NB4 (cell line): Measurements from ENCODE around the gene TBC1D14.

Experiments used
- DNase-seq: peaks from one replicate; pipeline ENCODE4 v3.0.0; 2010; ENCODE audit warnings: low read depth
- H3K4me3 ChIP-seq: one replicate; pipeline ENCODE4 v1.5.1; 2011; ENCODE audit warnings: mild to moderate bottlenecking, low read depth, low read length, moderate library complexity
- MAX ChIP-seq: IDR thresholded peaks from 2 replicates; pipeline ENCODE4 v1.6.1; 2011; ENCODE audit warnings: low read depth, low read length
- MYC ChIP-seq: IDR thresholded peaks from 2 replicates; pipeline ENCODE4 v1.6.1; 2011; ENCODE audit warnings: low read depth, low read length
- POLR2A ChIP-seq: IDR thresholded peaks from 2 replicates; pipeline ENCODE4 v1.6.1; 2011; ENCODE audit warnings: mild to moderate bottlenecking; ENCODE audit not compliant: insufficient read length; ENCODE audit errors: extremely low read depth
- TF ChIP-seq, protein P1 (sequence below): IDR thresholded peaks from one replicate; pipeline ENCODE4 v1.5.1; 2012; ENCODE audit warnings: low read depth, low read length

Gene TBC1D14

DNA sequence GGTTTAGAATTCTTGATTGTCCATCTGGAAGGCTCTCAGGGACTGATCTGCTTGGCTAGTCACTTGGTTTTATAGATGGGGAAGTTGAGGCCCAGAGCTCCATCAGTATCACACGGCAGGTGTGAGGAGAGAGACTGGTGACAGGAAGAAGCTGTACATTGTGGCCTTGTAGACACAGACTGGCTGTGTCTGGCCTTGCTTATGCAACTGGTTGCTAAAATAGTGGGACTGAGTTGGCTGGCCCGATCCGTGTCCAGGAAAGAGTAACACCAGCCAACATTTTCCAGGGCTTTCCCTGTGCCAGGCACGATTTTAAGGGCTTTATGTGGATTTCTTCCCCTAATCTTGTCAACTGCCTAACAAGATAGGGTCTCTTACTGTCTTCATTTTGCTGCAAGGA is 2.8 kb downstream of the TBC1D14 start:
- peak; percentile 54 for DNase-seq
- no peak for TF ChIP-seq POLR2A
- no peak for TF ChIP-seq MYC
- no peak for TF ChIP-seq MAX
- TF ChIP-seq, protein P1, sequence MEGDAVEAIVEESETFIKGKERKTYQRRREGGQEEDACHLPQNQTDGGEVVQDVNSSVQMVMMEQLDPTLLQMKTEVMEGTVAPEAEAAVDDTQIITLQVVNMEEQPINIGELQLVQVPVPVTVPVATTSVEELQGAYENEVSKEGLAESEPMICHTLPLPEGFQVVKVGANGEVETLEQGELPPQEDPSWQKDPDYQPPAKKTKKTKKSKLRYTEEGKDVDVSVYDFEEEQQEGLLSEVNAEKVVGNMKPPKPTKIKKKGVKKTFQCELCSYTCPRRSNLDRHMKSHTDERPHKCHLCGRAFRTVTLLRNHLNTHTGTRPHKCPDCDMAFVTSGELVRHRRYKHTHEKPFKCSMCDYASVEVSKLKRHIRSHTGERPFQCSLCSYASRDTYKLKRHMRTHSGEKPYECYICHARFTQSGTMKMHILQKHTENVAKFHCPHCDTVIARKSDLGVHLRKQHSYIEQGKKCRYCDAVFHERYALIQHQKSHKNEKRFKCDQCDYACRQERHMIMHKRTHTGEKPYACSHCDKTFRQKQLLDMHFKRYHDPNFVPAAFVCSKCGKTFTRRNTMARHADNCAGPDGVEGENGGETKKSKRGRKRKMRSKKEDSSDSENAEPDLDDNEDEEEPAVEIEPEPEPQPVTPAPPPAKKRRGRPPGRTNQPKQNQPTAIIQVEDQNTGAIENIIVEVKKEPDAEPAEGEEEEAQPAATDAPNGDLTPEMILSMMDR, result no peak
- no peak overlapping the region for H3K4me3 ChIP-seq

GRCh38 chr4:6913350-6913905 is 3.8 kb downstream of the TBC1D14 start:
- no peak overlapping the region for H3K4me3 ChIP-seq
- TF ChIP-seq MYC (no peak), POLR2A (no peak), MAX (no peak)
- TF ChIP-seq, protein P1, result no peak
- DNase-seq, result no peak

- no peak overlapping the region for H3K4me3 ChIP-seq
- DNase-seq, result no peak
- TF ChIP-seq MYC, result no peak
- TF ChIP-seq MAX, result no peak
Measured at GRCh38 chr4:6914448-6914847, 4.8 kb downstream of the TBC1D14 start.

DNA sequence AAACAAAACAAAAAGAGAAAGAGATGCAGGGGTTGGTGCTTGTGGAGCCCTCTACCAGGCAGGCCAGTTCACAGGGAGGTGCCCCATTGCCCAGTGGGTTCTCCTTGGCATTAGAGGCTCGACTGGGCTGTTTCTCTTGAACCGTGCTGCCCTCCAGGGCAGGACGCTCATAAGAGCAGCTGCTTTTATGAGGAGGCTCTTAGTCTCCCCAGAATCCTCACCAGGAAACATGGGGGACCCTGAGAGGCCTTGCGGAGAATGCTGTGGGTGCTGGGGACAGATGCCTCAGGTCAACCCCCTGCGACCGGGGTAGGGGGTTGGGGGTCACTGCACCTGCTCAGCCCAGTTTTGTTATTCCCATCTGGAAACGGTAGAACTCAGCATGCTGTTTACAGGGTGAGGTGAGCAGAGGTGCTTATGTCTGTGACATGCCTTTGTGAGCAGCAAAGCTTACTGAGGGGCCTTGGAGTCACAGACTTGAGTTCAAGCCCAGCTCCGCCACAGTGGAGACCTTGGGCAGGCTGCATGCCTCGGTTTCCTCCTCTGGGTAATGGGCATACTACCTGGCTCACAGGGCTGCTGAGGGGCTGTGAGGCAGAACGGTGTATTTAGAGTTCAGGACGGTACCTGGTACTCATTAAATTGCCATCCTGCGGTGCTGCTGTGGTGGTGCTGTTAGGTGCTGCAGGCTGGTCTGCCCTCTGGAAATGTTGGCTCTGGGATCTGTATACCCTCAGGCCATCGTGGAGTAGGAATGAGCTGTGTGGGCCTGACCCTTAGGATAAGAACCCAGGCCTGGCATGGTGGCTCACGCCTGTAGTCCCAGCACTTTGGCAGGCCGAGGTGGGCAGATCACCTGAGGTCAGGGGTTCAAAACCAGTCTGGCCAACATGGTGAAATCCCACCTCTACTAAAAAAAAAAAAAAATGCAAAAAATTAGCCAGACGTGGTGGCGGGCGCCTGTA is 5.7 kb downstream of the TBC1D14 start:
- no peak for TF ChIP-seq MAX
- no peak for TF ChIP-seq POLR2A
- TF ChIP-seq, protein P1, result no peak
- no peak for TF ChIP-seq MYC
- no peak for DNase-seq
- no peak overlapping the region for H3K4me3 ChIP-seq

DNA sequence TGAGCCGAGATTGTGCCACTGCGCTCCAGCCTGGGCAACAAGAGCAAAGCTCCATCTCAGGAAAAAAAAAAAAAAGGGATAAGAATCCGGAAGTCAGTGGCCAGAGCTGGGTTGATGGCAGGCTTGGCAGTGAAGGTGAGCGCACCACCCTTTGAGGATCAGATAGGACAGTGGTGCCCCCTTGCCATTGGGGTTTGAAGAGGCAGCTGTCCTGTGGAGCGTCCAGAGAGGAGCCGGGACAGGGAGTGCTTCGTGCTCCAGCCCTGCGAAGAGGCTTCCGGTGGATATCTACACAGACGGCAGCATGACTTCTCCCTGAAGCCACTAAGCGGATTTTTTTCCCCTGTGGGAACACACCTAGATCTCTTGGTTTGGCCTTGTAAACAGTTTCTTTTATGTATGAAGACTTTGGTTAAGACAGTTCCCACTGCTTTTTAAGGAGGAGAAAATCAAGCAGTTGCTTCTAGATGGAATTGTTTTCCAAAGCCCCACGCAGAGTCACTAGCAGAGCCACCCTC is 6.5 kb downstream of the TBC1D14 start:
- TF ChIP-seq, protein P1, result no peak
- TF ChIP-seq MYC (no peak), MAX (no peak), POLR2A (no peak)
- no peak overlapping the region for H3K4me3 ChIP-seq
- no peak for DNase-seq

DNA sequence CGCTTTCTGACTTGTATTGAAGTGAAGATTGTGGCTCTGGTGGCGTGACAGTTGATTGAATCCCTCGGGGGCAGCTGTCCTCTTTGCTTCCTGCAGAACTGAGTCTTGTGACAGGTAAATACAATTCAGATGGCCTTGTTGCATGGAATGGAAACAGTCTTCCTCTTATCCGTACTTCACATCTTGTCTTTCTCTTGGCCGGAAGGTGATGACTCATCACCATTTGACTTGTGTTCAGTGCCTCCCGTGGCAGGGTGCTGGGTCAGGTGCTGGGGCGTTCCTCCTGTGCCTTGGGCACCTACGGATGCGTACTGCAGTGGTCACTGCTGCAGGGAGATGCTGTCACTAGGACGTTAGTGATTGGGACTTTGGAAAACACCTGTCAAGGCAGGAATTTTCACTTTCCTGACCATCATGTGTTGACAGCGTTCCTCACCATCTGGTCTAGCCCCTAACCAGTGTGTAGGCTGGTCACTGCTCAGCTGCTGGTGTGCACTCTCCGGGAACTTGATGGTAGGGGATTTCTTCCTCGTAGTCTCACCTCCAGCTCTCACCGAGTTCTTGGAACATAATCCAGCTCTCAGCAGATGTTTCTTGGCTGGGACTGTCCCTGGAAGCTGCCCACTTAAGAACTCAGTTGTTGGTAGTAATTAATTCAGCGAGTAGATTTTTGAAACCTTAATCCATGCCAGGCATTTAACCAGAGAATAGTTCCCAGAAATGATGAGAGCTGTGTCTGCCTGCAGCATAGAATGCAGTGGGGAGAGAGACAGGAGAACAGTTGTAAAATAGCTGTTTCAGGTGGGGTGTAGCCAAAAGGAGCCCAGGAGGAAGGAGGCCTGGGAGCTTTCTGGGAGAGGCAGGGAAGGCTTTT is 7.2 kb downstream of the TBC1D14 start:
- H3K4me3 ChIP-seq, result no peak overlapping the region
- peak; percentile 93 for DNase-seq
- TF ChIP-seq, protein P1, result no peak
- no peak for TF ChIP-seq POLR2A
- TF ChIP-seq MAX, result peak; percentile 81
- peak; percentile 81; the same call in 1 of the 2 replicates for TF ChIP-seq MYC
